Measurements from ENCODE around the gene RPL4.

Gene RPL4

GRCh38 chr15:66459818-66460615, 44.6 kb downstream of the RPL4 start:
- no peak for DNase-seq (ENCODE audit: low spot score)

- no peak for DNase-seq (ENCODE audit: low spot score)
Measured at GRCh38 chr15:66456211-66456610, 48.4 kb downstream of the RPL4 start.

- no peak for DNase-seq (ENCODE audit: low spot score)
Measured at GRCh38 chr15:66454143-66454542, 50.5 kb downstream of the RPL4 start.

GRCh38 chr15:66452971-66453580, 51.6 kb downstream of the RPL4 start:
- DNase-seq (ENCODE audit: low spot score): no peak

GRCh38 chr15:66452420-66452819, 52.2 kb downstream of the RPL4 start:
- DNase-seq (ENCODE audit: low spot score): no peak

Small RNA genes lying within 50 kb of the gene (small RNA-seq; reads per million reads assigned to genes)
- gene MIR4512 (0 reads per million in 2 experiments), gene RF01159 (0 reads per million in 2 experiments), gene SNORD16 (0 reads per million in 2 experiments), gene SNORD18A (0 reads per million in 2 experiments), gene SNORD18B (0 reads per million in 2 experiments), gene SNORD18C (0 reads per million in 2 experiments)
